Astrocyte of the cerebellum (primary cell): Measurements from ENCODE around the gene TNIK.
A peak's percentile ranks its signal among the peaks of the same experiment; 100 is the strongest.
"Not testable (repeated sequence)": the region's sequence is repeated elsewhere in the genome, so short reads cannot be mapped to it uniquely, and the experiment has no call there.

Source experiments
- DNase-seq: peaks from one replicate; pipeline ENCODE4 v3.0.0-alpha.2; 2011; ENCODE audit warnings: low read depth
- H3K4me3 ChIP-seq: 2 replicates; pipeline ENCODE4 v1.5.1; 2011; ENCODE audit warnings: mild to moderate bottlenecking, low read depth, low read length, moderate library complexity
- CTCF ChIP-seq: IDR thresholded peaks from 2 replicates; pipeline ENCODE4 v1.5.1; 2012; ENCODE audit warnings: low read length, low read depth, moderate library complexity, mild to moderate bottlenecking; ENCODE audit errors: missing control alignments
- in situ Hi-C: cut with HindIII; loops from 2 replicates; pipeline ENCODE4 v1.10.0; 2017; ENCODE audit warnings: low sequenced_read_pairs

The TNIK gene

GRCh38 chr3:171388527-171388926, 71.7 kb downstream of the TNIK start:
- TF ChIP-seq CTCF = no peak
- in situ Hi-C loops = no loop called here
- DNase-seq = no peak
- no peak overlapping the region for H3K4me3 ChIP-seq

- H3K4me3 ChIP-seq = no peak overlapping the region
- in situ Hi-C loops = no loop called here
- no peak for TF ChIP-seq CTCF
- DNase-seq = no peak
These were observed 73.1 kb downstream of the TNIK start for GRCh38 chr3:171387062-171387461.

- DNase-seq = no peak
- TF ChIP-seq CTCF = no peak
- H3K4me3 ChIP-seq = no peak overlapping the region
- in situ Hi-C loops = no loop called here
These were observed 75.1 kb downstream of the TNIK start for GRCh38 chr3:171385086-171385485.

- no peak for DNase-seq
- no peak for TF ChIP-seq CTCF
- no peak overlapping the region for H3K4me3 ChIP-seq
- in situ Hi-C loops = no loop called here
These were observed 75.9 kb downstream of the TNIK start for GRCh38 chr3:171384101-171384891.

- DNase-seq = peak; percentile 53
- in situ Hi-C loops = no loop called here
- TF ChIP-seq CTCF = no peak
- no peak overlapping the region for H3K4me3 ChIP-seq
These were observed 76.8 kb downstream of the TNIK start for GRCh38 chr3:171383206-171384018.

- H3K4me3 ChIP-seq, in situ Hi-C loops, DNase-seq: not testable (repeated sequence)
These were observed 77.9 kb downstream of the TNIK start for GRCh38 chr3:171382347-171382746.
